HT1080 (cell line): ENCODE data around the gene HPX. TPM values are rescaled to one million over a fixed set of nuclear protein-coding genes. Genes with fewer than 3 reads are reported as not detected.

ENCODE experiments used
- DNase-seq: peaks from one replicate; pipeline ENCODE4 v3.0.0-alpha.2; 2015; ENCODE audit warnings: low read depth
- polyA plus RNA-seq, 2 experiments: library from polyadenylated mRNA; depleted of rRNA; stranded (reverse); fragments of >200 nt; gene quantifications; 2 replicates each; pipeline ENCODE4 v1.2.3, GENCODE V29; 2015
- total RNA-seq: library from RNA; depleted of rRNA; stranded (reverse); fragments of >200 nt; shearing (Covaris generic); gene quantifications from 2 replicates; pipeline ENCODE4 v1.2.3, GENCODE V29; 2014; rRNA removed

Gene HPX, protein sequence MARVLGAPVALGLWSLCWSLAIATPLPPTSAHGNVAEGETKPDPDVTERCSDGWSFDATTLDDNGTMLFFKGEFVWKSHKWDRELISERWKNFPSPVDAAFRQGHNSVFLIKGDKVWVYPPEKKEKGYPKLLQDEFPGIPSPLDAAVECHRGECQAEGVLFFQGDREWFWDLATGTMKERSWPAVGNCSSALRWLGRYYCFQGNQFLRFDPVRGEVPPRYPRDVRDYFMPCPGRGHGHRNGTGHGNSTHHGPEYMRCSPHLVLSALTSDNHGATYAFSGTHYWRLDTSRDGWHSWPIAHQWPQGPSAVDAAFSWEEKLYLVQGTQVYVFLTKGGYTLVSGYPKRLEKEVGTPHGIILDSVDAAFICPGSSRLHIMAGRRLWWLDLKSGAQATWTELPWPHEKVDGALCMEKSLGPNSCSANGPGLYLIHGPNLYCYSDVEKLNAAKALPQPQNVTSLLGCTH
- total RNA-seq: 0.35 TPM in 1 of 2 replicates, not detected in the other
- not detected in 2 replicates for polyA plus RNA-seq (2015; cell fraction: cytosol; rRNA removed)
- 0.46 and 0.50 TPM in 2 replicates for polyA plus RNA-seq (2015; cell fraction: nucleus; rRNA removed)

DNA sequence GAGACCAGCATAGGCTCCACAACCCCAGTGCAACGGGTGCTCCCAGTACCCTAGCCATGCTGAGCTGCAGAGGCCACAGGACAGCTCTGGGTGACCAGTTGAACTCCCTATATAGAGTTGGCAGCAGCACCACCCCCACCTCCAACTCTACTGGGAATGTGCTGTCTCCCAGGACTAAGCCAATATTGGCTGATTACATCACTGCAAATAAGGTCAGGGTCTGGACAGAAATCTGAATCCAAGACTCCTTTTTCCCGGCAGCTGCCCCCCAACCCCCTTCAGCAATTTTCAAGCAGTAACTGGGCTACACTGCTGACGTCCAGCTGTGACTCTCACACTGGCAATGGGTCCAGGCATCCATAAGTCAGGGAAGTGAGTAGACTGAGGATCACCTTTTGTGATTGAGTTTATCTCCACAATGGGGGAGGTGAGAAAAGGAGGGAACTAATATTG lies at the start of gene HPX:
TSS of gene HPX (minus strand) at position 82 of the 453 bp plus-strand sequence. CDS start at position 58, 24 bp downstream.
- DNase-seq: no peak

DNA sequence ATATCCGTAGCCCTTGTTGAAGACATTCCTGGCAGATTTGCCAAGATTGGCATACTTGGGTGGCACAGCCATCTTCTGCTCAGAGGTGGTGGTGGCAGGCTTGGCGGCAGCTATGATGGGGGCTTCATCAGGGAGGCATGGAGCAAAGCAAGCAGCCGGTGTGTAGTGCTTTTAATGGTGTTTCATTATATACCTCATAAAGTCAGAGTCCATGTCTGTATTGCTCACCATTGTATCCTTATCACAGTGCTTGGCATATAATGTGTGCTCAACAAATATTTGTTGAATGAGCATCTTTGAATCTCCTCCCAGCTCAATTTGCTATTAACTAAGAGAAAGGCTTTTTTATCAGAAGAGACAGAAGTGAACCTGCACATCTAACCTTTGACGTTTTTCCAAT lies 48.5 kb upstream of the HPX start:
- no peak for DNase-seq

DNA sequence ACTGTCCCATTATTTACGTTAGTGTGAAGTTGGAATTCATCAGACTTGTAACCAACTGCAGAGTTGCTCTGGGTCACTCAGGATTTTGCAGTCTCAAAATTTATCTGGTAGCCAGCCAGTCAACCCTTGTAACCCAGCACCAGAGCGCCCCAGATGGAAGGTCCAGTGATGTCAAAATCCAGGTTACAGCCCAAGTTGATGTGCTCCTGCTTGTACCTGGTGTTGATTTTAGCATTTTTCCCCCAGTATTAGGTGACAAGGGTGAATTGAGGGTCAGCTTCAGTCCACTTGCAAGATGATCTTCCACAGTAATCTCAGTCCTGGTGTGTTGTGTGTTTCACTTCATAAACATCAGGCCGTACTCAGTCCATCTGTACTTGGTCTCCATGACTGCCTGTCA lies 48.0 kb upstream of the HPX start:
- no peak for DNase-seq

DNA sequence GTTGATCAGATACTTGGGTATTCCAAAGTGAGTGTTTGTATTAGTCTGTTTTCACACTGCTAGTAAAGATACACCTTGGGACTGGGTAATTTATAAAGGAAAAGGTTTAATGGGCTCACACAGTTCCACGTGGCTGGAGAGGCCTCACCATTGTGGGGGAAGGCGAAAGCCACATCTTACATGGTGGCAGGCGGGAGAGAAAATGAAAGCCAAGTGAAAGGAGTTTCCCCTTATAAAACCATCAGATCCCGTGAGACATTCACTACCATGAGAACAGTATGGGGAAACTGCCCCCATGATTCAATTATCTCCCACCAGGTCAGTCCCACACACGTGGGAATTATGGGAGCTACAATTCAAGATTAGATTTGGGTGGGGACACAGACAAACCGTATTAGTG lies 47.6 kb upstream of the HPX start:
- no peak for DNase-seq

DNA sequence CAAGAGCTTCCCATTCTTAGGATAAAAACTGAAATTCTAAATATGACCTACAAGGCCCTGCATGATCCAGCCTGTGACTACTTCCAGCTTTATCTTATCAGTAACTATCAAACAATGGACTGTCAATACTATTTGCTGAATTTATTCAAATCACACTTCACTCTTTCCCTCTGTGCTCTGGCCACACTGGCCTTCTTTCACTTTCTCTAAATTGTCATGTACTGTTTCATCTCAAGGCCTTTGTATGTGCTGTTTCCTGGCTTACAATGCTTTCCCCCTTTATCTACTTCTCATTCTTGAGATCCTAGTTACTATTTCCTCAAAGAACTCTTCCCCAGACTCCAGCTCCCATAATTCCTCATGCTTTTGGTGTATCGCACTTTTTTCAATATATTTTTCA lies 46.2 kb upstream of the HPX start:
- no peak for DNase-seq

DNA sequence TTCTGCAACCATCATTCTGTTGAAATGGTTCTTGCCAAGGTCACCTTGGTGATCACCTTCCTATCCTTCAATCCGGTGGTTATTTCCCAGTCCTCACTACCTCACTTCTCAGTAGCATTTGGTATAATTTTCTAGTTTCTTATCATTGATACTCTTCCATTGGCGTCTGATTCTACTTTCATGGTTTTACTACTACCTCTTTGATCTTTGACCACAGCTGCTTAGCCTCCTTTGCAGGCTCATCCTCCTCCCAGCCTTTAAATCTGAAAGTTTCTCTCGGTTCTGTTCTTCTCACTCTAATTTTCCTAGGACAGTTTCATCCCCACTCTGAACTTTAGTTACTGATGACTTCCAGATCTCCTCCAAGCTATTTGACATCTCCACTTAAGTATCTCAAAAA lies 45.5 kb upstream of the HPX start:
- no peak for DNase-seq

DNA sequence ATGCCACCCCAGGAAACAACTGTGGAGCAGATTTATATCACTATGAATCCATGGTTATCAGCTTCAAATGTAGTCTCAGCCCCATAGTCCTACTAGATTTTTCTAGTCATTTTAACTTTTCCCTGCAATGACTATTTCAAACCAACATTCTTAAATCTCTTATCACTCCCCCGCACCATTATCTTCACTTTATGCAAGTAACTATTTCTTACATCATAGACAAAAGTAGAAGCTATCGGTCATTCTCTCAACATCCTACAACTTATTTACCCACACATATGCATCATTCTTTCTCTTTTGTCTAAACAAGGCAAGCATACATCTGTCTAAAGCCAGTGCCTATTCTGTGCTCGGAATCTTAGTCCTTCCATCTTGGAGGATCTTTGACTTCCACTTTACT lies 44.9 kb upstream of the HPX start:
- no peak for DNase-seq

DNA sequence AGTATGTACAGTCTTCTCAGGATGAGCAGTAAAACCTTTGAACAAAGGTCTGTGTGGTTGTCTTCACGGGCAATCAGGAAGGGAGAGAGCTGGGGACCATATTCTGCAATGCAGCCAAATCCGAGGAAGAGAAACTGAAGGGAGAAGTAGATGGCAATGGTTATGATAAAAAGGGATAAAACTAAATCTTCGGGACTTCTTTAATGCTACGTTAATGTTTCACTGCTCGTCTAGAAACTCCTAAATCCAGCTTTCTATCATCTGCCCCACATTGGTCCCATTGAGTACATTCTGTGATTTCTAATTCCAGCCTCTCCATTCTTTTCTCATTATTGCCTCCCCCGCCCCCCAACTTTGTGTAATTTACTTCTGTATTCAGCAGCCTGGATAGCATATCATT lies 42.2 kb upstream of the HPX start:
- DNase-seq: no peak

DNA sequence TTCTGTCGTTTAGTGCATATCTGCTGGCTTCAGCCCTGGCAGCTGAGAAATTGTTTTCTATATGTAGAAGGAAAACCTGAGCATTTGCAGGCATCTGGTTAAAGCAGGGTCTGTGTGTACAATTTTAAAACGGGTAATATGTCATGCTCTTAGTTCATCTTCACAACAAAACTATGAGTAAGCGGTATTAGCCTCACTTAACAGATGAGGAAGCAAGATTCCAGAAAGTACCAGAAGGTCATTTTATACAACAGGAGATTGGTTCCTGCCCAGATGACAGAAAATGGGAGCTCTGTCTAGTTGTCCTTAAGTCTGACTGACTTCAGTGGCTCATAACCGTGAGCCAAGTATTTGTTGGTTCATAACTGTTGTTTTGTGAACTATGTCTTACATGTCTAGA lies 41.7 kb upstream of the HPX start:
- no peak for DNase-seq

DNA sequence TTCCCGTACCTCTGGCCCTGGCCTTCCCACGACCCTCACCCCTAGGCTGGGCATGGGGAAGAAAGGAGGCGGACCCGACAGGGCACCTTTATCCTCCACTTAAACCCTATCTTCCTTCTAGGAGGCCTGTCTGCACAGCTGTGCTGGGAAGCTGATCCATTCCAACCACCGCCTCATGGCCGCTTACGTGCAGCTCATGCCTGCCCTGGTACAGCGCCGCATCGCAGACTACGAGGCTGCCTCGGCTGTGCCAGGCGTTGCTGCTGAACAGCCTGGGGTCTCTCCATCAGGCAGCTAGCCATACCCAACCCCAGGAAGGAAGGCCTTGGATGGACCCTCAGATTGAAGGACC lies 41.1 kb upstream of the HPX start:
- DNase-seq: no peak

DNA sequence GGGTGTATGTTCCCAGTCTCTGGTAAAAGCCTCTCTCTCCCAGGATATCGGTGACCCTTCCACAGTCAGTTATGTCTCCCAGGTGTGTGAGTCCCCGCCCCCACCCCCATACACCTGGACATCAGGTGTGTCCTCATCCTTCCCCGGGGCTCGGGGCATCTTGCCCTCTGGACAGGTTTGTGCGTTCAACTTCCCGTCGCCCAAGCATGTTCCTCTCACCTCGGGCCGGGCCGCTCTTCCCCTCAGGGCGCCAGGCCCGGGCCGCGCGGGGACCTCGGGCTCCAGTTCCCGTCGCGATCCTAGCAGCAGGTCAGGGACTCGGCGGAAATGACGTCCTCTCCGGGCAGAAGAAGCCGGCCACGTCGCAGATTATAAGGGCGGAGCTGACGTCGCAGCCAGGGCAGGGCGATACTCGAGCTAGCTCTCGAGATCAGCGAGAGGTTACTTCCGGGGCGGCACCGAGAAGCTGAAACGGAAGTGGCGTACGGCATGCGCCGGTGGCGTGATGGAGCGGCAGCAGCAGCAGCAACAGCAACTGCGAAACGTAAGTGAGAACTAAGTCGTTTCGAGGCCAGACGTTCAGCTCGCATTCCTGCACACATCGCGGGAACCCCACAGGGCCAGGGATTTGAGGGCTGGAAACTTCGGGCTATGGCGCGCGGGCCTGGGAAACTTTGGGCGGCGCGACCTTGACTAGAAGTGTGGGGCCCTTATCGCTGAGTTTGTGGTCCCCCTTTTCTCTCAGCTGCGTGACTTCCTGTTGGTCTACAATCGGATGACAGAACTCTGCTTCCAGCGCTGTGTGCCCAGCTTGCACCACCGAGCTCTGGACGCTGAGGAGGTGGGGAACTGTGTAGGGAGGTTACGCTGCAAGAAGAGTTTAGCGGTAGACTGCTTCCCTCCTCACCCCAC lies 40.5 kb upstream of the HPX start, which contains the start of the genes ARFIP2 and TIMM10B:
TSS of gene ARFIP2 (minus strand) at position 320 of the 912 bp plus-strand sequence. CDS start 910 bp downstream, outside the sequence.
TSS of gene TIMM10B (plus strand) at position 490 of the 912 bp plus-strand sequence. CDS start at position 506, 16 bp downstream.
- DNase-seq: peak; percentile 96

DNA sequence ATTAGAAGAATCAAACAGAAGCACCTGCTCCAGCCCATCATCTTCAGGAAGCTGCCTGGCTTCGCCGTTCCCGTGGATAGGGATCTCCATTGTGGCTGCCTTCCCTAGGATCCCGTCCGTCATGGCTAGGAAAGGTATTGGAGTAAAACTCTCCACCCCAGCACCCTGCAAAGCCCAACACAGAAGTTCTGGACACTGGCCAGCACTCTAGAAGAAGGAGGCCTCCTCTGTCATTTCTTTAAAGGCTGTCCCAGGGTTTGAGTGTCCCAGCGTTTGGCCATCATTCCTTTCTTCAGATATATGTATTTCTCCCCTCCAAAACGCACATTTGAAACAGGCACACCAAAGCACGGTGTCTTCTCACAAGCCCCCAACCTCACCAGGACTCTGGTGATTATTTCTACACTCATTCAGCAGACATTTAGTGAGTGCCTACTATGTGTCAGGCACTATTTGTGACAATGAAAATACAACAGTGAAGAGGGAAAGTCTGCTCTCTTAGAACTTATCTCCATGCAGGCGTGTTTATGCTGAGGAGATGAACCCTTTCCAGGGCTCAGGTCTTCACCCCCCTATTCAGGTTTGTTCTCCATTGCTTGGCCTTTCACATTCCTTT lies 39.6 kb upstream of the HPX start:
- DNase-seq: no peak

DNA sequence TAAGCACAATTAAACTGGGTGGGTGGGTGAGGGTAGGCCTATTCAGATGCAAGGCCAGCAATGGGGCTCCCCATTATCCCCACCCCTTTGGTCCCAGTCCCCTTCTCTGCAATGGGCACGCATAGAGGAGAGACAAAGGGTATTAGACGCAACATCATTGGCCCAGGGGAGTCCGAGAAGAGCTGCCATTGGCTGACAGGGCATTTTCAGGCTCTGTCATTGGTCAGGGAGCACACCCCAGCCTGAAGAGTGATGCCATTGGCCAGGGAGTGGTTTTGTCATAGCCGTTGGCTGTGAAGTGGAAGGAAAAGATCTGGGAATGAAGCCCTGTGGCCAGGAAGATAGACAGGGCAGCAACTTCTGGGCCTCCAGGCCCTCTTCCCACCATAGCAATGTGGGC lies 35.8 kb upstream of the HPX start:
- DNase-seq: no peak

DNA sequence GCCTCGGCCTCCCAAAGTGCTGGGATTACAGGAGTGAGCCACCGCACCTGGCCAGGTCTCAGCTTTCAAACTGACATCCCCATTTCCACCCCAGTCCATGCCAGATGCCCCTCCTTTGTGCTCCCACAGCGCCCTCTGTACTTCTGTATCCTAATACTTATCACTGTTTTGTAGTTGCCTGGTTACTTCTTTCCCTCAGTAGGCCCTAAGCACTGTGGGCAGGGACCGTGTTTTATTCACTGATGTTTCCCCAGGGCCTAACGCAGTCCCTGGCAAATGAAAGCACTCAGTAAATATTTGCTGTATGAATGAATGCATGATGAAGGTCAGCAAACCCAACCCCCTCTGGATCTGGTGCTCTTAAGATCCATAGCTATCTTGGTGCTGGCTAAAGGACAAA lies 35.1 kb upstream of the HPX start:
- DNase-seq: no peak

DNA sequence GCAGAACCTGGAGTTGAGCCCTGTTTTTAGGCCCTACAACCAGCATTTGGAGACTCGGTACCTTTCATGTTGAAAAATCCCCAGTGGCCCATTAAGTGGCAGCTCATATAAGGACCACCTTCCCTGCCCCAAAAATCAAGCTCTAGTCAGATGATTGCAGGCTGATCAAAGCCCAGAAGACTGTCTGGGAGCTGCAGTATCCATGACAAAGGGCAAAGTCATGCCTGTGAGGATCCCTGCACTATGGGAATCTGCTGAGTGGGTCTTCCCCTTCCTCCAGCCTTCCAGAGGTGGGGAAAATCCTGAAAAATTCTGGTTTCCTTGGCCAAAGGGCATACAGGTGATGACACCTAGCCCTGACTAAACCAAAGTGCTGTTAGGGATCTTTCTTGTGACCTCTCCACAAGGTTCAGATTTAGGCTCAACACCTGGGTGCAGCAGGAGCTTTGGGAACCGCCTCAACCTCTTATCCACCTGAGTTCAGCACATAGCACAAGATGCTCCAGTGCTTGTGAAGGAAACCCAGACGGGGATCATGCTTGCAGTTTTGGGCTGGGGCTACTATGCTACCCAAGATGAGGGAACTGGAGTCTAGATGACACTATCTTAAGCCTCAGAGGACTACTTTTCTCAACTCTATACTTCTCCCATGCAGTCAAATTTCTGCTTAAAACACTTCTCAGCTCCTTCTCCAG lies 34.2 kb upstream of the HPX start:
- DNase-seq: peak; percentile 5

DNA sequence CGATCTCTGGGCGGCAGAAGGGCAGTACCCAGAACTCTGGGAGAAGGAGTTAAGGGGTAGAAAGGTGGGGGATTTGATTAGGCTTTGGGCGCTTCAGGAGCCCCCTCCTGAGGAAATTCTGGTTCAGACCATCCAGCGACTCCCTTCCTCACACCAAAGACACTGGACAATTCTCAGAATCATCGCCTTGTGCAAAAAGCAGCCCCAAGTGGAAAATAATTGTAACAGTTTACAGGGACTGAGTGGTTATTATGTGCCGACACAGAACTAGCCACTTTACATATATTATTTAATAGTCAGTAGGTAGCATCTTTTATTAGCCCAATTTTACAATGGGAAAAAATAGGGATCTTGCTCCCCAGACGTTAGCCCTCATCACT lies 33.6 kb upstream of the HPX start:
- no peak for DNase-seq

DNA sequence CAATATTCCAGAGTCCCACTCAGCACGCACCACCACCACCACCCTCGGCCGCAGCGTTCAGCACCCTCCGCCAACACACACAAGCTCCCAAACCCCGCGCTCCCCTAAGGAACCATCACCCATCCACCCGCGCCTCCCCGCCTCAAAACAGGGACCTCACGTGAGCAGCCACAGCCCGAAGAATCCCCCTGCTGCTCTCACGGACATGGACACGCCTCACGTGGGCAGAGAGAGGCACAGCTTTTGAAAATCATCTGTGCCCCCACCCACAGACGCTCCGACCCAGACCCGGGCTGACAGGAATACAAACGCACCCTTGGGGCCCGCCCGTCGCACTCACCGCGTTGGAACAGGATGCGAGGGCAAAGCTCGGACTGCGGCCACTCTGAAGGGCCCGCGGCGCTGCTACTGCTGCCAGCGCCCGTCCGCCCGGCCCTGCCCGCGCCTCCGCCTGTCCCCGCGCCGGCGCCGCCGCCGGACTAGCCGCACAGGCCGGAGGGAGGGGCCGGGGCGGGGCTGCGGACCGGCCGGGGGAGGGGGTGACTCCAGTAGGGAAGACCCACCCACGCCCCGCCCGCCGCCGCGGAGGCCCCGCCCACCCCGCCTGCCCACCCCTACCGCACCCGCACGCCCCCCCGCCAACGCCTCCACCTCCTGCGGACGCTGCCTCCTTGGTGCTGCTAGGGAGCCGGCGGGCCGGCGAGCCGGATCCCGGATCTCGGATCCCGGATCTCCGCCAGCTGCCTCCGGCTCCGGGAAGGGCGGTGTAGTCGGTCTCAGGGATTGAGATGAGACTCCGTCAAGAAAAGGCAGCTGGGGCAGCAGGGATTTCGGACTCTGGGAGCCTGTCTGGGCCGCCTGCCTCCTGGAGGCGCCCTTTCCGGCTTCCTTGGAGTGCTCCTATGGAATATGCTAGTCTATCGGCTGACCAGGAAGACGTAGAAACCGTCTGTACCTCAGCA lies 32.9 kb upstream of the HPX start, which contains the start of gene TRIM3:
TSS of gene TRIM3 (minus strand) at position 491 of the 962 bp plus-strand sequence. CDS start 8,246 bp downstream, outside the sequence.
- peak; percentile 84 for DNase-seq

DNA sequence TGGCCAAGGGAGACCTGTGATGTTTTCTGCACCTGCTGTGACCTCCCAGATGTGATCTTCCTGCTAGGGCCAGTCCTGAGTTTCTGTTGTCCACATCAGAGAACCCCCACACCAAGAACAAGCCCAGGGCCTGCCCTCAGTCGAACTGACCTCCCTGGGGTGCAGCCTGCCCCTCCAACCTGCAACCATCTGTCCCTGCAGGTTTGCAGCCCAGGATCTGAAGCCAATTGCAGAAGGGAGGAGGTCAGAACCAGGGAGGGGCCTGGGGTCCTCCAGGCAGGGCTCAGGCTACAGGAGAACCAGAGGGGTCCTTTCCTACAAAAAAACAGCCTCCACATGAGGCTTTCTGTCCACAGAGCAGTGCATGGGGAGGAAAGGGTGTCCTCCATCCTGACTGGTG lies 32.1 kb upstream of the HPX start:
- no peak for DNase-seq

DNA sequence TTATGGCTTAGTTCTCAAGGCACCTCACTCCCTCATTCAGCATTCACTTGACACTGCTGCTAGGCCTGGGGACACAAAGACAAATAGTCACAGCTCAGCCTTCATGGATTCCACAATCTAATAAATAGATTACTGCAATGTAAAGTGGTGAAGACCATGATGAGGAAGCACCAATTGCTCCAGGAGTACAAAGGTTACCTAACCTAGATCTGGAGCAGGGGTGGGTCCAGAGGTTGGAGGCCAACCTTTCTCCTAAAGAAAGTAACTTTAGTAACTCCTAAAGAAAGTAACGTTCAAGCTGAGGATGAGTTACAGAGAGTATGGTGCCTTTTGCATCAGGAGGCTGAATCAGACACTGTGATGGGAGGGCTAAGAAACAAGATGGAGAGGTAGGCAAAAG lies 28.8 kb upstream of the HPX start:
- no peak for DNase-seq
